Stimulated activated naive CD8-positive, alpha-beta T cell treated with anti-CD3 and anti-CD28 coated beads, Interleukin-15, amount 100 ng/mL, for 72 hours (primary cell): ENCODE data around the gene ASPSCR1.

Experiments used
- ATAC-seq: fragments of 150-1000 bp; cut with Tn5 transposase; 2 replicates; pipeline ENCODE4 v1.10.0; 2021; ENCODE audit warnings: mild to moderate bottlenecking, moderate library complexity
- DNase-seq, 2 donors: peaks; one replicate each; pipeline ENCODE4 v3.0.0; 2021 to 2022
- H3K27ac Mint-ChIP-seq, 2 donors: one replicate each; pipeline ENCODE4 v1.8.0; 2022; ENCODE audit warnings: mild to moderate bottlenecking in 2 of 2, mixed read lengths in 2 of 2, moderate library complexity in 2 of 2
- H3K27me3 Mint-ChIP-seq: one replicate; pipeline ENCODE4 v1.8.0; 2022; ENCODE audit warnings: mixed read lengths
- H3K4me1 Mint-ChIP-seq: one replicate; pipeline ENCODE4 v1.8.0; 2022; ENCODE audit warnings: mild to moderate bottlenecking, mixed read lengths
- H3K4me3 Mint-ChIP-seq, 2 donors: one replicate each; pipeline ENCODE4 v1.8.0; 2022; ENCODE audit warnings: mild to moderate bottlenecking in 2 of 2, mixed read lengths in 2 of 2, moderate library complexity in 1 of 2
- H3K9me3 Mint-ChIP-seq, 2 donors: one replicate each; pipeline ENCODE4 v1.8.0; 2022; ENCODE audit warnings: mixed read lengths in 2 of 2

The ASPSCR1 gene

DNA sequence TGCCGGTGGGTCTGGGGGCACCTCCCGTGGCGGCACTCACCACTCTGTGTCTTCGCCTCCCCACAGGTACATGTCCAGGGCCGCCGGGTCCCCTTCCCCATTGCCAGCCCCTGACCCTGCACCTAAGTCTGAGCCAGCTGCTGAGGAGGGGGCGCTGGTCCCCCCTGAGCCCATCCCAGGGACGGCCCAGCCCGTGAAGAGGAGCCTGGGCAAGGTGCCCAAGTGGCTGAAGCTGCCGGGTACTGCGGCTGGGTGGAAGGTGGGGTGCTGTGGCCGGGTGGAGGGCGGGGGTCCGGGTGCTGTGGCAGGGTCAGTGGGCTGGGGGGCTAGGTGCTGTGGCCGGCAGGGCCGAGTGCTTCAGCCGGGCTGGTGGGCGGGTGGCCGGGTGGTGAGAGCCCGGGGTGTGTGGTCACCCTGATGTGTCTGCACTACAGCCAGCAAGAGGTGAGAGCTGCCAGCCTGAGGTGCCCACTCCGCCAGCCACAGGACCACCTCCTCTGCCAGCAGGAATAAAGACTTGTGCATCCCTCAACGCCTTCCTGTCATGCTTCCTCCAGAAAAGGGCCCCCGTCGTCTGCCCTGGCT lies 39.5 kb downstream of the ASPSCR1 start:
- H3K9me3 Mint-ChIP-seq, result no peaks in the 10 kb centered on the region
- no peaks in the 10 kb centered on the region for H3K27me3 Mint-ChIP-seq
- ATAC-seq (no peak), DNase-seq (no peak)
- H3K27ac Mint-ChIP-seq, result peak overlapping the region in 1 of 2 donors; percentile 74
- no peak overlapping the region for H3K4me3 Mint-ChIP-seq
- H3K4me1 Mint-ChIP-seq, result peaks cover 34% of the 10 kb centered on the region

DNA sequence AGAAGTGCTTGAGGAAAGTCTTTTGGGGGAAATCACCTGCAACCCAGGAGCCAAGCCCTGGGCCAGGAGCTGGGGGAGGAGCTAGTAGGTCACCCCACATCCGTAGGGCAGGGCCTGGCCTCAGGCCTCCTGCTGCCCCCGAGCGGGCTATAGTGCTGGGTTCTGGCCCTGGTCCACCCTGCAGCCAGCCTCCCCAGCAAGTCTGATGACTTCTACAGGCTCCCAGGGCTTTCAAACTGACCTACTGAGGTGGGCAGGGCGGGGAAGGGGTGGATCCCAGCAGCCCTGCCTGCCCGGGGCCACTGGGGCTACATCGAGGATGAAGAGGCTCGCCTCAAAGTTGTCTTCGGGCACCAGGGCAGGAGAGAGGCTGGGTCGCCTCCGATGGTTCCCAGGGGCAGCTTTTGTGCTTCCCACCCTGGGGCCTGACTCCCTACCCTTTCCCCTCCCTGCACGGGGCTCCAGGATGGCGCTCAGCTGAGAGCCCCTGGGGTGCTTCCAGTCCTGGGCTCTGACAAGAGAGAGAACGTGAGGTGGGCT lies 40.3 kb downstream of the ASPSCR1 start:
- ATAC-seq, result no peak
- no peaks in the 10 kb centered on the region for H3K9me3 Mint-ChIP-seq
- peaks cover 39% of the 10 kb centered on the region for H3K4me1 Mint-ChIP-seq
- no peak for DNase-seq
- peak overlapping the region in 1 of 2 donors; percentile 74 for H3K27ac Mint-ChIP-seq
- no peaks in the 10 kb centered on the region for H3K27me3 Mint-ChIP-seq
- H3K4me3 Mint-ChIP-seq, result no peak overlapping the region

DNA sequence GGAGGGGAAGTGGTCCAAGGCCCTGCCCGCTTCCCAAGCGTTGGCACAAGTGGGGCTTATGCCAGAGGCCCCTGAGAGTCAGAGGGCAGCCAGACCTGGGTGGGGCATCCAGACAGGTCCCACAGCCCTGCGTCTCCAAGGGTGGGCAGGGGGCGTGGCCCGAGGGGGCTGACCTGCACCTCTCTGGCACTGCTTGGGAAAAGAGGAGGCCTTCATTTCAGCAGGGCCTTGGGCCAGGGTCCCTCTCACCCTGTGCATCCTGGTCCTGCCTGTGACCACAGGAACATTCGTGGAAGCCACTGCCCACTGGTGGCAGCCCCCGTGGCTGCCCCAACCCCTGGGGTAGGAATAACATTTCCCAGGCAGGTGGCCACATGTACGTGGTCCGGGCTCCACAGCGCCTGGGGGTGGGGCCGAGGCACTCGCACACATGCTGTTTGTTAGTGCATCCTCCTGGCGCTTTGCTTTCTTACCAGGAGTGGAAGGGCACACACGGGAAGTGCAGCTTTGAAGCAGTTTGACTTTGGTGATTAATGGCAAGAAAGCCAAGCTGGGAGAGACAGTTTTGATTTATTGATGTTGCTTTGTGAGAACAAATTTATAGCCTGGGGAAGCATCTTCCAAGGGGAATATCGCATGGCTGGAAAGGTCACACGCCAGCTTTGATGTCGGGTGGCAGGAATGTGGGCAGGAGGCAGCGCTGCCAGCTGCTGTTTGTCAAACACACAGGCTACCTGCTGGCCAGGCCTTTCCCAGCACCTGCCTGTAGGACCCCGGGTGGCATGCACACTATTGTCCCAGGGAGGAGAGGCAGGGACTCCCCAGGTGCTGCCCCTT lies 40.9 kb downstream of the ASPSCR1 start:
- Mint-ChIP-seq H3K27me3 (no peaks in the 10 kb centered on the region), H3K27ac (no peak overlapping the region), H3K4me1 (peaks cover 39% of the 10 kb centered on the region), H3K9me3 (no peaks in the 10 kb centered on the region), H3K4me3 (no peak overlapping the region)
- ATAC-seq (no peak), DNase-seq (no peak)

DNA sequence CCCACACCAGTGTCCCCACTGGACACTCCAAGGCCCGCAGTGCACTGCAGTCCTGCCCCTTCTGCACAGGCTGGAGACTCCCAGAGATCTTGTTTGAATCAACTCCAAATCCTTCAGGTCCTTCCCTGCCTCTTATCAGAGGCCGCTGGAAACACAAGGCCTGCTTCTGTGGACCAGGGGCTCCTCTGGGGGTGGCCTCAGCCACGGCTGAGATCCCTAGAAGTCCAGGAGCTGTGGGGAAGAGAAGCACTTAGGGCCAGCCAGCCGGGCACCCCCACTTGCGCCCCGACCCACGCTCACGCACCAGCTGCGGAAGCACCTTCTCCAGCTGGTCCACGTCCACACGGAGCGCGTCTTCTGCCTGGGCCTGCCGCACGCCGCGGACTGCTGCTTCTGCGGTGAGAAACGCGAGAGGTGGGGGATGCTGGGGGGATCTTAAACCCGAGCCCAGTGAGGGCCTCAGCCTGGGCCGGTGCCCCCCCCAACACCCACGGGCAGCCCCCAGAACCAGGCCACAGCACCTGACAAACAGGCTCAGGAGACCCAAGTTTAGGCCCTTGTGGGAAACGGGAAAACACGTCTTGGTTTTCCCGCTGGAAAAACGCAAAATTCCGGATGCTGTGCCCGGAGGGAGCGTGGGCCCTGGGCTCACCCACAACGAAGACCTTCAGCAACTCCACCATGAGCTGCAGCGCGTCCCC lies 41.7 kb downstream of the ASPSCR1 start:
- Mint-ChIP-seq H3K4me3 (no peak overlapping the region), H3K4me1 (peaks cover 46% of the 10 kb centered on the region), H3K9me3 (no peaks in the 10 kb centered on the region), H3K27me3 (no peaks in the 10 kb centered on the region), H3K27ac (no peak overlapping the region)
- ATAC-seq, result no peak
- no peak for DNase-seq

DNA sequence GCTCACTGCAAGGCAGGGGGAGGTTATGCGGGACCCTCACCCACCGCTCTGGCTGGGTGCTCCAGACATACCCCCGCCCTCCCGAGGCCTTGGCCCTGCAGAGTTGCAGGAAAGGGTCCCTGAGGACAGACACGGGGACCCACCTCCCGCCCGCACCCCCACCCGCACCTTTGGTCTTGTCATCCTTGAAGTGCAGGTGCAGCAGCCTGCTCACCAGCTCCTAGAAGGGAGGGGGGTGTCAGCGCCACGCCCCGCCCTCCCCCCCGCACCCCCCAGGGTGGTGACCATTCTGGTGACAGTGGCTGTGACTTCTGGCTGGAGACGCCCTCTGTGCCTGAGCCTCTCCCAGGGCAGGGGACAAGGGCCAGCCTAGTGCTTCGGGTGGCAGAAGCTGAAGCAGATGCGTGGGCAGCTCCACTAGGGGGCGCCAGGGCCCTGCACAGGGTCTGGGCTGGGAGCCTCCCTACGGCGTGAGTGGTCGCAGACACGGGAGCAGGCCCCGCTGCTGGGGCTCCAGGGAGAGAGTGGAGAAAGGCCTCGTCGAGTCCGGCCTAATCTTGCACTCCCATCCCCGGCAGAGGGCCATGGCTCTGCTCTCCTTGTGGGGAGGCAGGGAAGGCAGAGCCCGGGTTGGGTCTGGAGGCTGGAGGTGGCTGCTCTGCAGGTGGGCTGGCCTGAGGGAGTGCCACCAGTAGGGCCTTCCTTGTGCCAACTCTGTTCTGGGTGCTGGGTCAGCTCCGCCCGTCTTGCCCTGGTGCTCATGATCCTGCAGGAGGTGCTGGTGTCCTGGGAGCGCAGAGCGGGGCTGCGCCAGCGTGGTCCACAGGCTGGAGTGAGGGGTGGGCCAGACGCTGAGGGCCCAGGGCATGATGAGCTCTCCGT lies 42.5 kb downstream of the ASPSCR1 start:
- Mint-ChIP-seq H3K9me3 (no peaks in the 10 kb centered on the region), H3K27me3 (no peaks in the 10 kb centered on the region), H3K4me1 (peaks cover 51% of the 10 kb centered on the region), H3K27ac (no peak overlapping the region), H3K4me3 (peak overlapping the region in 1 of 2 donors; percentile 35)
- DNase-seq (peak; percentile 71 to 75), ATAC-seq (no peak)

DNA sequence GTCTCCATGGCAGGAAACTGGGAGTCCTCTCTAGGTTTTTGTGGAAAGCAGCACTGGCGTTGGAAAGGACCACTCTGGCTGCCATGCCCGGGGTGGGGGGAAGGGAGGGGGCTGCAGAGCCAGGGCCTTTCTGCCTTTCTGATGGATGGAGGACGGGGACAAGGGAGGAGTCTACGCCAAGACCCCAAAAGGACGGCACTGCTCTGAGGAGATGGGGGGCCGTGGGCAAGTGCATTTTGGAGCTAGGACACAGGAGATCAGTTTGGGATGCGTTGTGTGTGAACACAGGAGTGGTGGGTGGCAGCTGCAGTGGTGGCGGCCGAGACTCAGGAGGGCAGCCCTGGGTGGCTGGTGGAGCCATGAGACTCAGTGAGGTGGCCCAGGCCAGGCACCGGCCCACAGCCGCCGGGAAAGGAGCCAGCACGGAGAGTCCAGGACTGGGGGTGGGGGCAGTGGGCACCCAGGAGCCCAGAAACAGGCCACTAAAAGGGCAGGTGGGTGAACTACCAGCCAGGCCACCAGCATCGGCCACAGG lies 43.2 kb downstream of the ASPSCR1 start:
- Mint-ChIP-seq H3K27ac (no peak overlapping the region), H3K4me1 (peaks cover 51% of the 10 kb centered on the region), H3K27me3 (no peaks in the 10 kb centered on the region), H3K4me3 (peak overlapping the region; percentile 36 to 93), H3K9me3 (no peaks in the 10 kb centered on the region)
- DNase-seq, result no peak
- ATAC-seq, result no peak

DNA sequence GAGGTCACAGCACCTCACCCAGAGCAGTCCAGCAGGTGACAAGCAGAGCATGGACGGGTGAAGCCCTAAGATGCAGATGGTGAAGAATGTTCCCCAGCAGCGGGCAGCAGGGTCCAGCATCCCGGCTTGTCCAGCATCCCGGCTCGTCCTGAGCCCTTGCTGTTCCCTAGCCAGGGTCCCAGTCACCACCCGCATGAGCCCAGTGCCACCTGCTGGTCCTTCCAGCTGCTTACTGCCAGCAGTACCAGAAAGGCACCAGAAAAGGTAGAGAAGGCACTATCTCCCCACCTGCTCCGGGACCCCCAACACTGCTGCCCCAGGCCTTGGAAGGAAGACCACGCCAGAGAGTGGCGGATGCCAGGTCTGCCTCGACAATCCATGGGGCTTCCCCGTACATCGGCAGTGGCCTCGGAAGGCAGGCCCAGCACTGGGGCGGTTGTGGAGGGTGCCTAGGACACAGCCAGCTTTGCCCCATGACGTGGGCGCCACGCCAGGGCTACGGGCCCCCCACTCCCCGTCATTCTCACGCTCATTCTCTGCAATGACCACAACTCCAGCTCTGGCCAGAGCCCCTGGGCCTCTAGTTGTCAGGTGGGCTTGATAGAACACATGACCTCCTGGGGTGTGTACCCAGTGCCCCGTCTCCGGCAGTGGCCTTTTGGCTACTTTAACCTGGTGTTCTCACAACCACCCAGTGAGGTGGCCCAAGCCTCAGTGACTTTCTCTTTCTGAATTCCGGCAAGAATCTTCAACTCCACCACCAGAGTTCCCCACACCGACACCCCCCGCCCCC lies 43.9 kb downstream of the ASPSCR1 start:
- Mint-ChIP-seq H3K9me3 (no peaks in the 10 kb centered on the region), H3K27ac (peak overlapping the region; percentile 61 to 93), H3K27me3 (no peaks in the 10 kb centered on the region), H3K4me3 (peak overlapping the region; percentile 86 to 93), H3K4me1 (peaks cover 51% of the 10 kb centered on the region)
- DNase-seq (peak; percentile 65 to 70), ATAC-seq (no peak)

DNA sequence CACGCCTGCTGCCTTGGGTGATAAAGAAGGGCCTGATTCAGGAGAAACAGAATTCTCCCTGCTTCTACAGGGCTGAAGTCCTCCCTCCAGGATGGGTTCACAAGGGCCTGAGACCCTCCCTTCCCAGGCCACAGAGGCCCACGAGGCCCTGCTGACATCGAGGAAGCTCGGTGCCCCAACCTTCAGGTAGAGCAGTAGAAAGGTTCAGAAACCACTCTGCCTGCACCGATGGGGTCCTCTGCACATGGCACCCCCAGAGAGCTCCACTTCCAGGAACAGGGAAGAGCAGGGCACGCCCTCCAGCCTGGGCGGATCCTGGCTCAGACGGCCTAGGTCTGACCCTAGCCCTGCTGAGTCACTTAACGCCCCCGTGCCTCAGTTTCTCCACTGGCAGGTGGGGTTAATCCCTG lies 44.5 kb downstream of the ASPSCR1 start:
- H3K4me3 Mint-ChIP-seq, result peak overlapping the region; percentile 86 to 93
- H3K27ac Mint-ChIP-seq, result peak overlapping the region; percentile 61 to 93
- no peak for ATAC-seq
- no peak for DNase-seq
- peaks cover 51% of the 10 kb centered on the region for H3K4me1 Mint-ChIP-seq
- no peaks in the 10 kb centered on the region for H3K27me3 Mint-ChIP-seq
- H3K9me3 Mint-ChIP-seq, result no peaks in the 10 kb centered on the region

DNA sequence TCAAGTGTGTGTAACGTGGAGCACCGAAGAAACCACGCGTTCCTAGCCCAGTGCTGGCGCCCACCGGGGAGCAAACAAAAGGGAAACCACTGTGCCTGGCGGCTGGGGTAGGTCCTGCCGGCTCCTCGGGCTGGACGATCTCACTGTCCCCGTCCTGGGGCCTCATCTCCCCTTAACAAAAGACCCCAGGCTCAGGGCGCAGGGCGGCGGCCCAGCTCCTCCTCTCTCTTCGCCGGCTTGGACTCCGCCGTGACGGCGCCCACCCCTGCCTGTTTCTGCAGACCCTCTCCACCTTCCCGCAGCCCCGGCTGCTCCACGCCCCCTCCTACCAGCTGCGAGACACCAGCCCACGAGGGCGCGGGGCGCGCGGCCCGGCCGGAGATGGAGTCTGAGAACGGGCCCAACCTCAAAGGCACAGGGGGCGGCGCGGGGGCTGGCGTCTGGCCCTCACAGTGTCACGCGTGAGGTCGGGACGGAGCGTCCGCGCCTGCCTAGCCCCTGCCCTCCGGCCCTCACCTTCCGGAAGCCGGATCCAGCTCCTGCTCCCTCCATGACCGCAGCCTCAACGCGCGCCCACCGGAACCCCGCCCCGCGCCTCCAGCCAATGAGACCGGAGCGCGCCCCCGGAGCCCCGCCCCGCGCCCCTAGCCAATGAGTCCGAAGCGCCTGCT lies 45.0 kb downstream of the ASPSCR1 start, which contains the start of gene CENPX:
CENPX (minus strand) TSS at position 569 of the 671 bp plus-strand sequence; CDS start at position 552, 17 bp downstream.
- peak within 1 kb of the TSS; percentile 86 to 93 for H3K4me3 Mint-ChIP-seq
- H3K9me3 Mint-ChIP-seq, result no peaks in the 10 kb centered on the region
- ATAC-seq (peak; percentile 21), DNase-seq (no peak)
- H3K27me3 Mint-ChIP-seq, result no peaks in the 10 kb centered on the region
- H3K4me1 Mint-ChIP-seq, result peaks cover 54% of the 10 kb centered on the region
- peak within 1 kb of the TSS; percentile 61 to 93 for H3K27ac Mint-ChIP-seq

DNA sequence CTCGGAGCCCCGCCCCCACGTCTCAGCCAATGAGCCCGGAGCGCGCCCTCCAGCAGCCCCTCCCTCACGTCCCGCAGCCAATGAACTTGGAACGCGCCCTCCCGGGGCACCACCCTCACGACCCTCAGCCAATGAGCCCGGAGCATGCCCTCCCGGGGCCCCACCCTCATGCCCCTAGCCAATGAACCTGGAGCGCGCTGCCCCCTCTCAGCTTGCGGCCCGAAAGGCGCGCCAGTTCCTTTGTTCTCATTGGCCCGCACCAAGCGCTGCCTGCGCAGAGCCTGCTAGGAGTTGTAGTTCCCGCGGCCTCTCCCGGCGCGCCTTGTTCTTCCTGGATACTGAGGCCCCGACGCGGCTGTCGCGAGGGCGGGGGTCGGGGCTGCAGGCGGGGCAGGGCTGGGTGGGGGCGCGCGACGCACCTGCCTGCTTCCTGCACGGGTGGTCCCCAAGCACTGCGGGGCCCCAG lies 45.6 kb downstream of the ASPSCR1 start, which contains the start of gene LRRC45:
LRRC45 (plus strand) TSS at position 325 of the 466 bp plus-strand sequence. CDS start 339 bp downstream, outside the sequence.
- DNase-seq (peak; percentile 100), ATAC-seq (peak; percentile 96)
- Mint-ChIP-seq H3K4me1 (peaks cover 54% of the 10 kb centered on the region), H3K27ac (peak within 1 kb of the TSS; percentile 61 to 93), H3K27me3 (no peaks in the 10 kb centered on the region), H3K4me3 (peak within 1 kb of the TSS; percentile 86 to 93), H3K9me3 (no peaks in the 10 kb centered on the region)

DNA sequence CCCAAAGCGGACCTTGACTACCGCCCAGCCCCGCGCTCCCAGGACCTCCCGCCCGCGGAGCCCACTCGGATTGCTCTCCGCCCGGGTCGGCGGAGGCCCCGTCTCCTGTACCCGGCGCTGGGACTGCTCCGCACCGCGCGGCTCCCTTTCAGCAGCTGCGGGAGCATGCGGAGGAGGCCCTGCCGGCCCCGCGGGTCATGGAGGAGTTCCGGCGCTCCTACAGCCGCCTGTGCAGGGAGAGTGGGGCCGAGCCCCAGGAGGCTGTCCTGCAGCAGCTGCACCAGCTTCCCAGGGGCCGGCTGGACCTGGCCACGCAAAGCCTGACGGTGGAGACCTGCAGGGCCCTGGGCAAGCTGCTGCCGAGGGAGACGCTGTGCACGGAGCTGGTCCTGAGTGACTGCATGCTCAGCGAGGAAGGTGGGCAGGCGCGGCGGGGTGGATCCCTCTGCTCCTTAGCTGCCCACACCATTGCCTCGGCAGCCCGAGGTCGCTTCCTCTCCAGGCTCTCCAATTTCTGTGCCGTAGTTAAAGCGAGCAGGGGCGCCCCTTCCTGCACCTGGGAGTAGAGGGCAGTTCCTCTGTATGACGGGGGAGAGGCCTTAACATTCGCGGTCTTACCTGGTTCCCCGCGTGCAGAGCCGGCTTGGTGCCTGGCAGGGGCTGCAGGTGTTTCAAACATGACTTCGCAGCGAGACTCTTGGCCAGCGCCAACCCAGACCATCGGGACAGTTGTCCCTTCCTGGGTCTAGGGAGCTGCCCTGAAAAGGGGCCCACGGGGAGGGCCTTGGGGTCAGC lies 46.2 kb downstream of the ASPSCR1 start:
- H3K27ac Mint-ChIP-seq, result peak overlapping the region in 1 of 2 donors; percentile 27
- no peaks in the 10 kb centered on the region for H3K9me3 Mint-ChIP-seq
- H3K4me1 Mint-ChIP-seq, result peaks cover 52% of the 10 kb centered on the region
- ATAC-seq, result peak; percentile 10
- H3K4me3 Mint-ChIP-seq, result peak overlapping the region; percentile 85 to 86
- H3K27me3 Mint-ChIP-seq, result no peaks in the 10 kb centered on the region
- peak in 1 of 2 donors; percentile 46 for DNase-seq

DNA sequence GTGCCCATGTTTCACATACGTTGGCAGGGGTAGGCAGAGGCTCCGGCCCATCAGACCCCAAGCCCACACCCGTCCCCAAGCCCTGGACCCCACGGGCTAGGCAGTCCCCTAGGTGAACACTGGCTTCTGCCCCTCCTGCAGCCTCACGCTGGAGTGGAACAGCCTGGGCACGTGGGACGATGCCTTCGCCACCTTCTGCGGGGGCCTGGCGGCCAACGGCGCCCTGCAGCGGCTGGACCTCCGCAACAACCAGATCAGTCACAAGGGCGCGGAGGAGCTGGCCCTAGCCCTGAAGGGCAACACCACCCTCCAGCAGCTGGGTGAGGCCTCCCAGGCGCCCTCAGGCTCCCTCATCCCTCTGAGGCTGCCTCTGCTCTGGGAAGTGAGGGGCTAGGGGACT lies 47.4 kb downstream of the ASPSCR1 start:
- Mint-ChIP-seq H3K27me3 (no peaks in the 10 kb centered on the region), H3K27ac (no peak overlapping the region), H3K4me3 (no peak overlapping the region), H3K4me1 (peaks cover 55% of the 10 kb centered on the region), H3K9me3 (no peaks in the 10 kb centered on the region)
- DNase-seq, result no peak
- no peak for ATAC-seq
